Measurements from ENCODE around the gene ZNF594.

ZNF594 gene

DNA sequence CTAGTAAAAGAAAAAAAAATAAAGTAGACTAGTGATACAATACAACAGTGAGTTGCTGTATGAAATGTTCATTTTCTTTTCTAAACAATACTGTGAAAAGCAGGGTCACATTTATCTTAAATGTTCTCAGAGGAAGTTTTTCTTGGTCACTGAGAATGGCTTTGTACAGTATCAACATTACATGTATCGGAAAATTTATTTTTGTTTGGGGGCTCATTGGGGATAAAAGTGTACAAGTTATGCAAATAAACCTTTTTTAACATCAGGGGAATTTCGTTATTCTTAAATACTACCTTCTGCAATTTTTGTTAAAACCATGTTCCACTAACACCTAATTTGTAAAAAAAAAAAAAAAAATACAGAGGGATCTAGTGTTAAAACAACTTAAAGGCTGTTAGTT lies 8.7 kb upstream of the ZNF594 start:
- TF ChIP-seq, protein P1, sequence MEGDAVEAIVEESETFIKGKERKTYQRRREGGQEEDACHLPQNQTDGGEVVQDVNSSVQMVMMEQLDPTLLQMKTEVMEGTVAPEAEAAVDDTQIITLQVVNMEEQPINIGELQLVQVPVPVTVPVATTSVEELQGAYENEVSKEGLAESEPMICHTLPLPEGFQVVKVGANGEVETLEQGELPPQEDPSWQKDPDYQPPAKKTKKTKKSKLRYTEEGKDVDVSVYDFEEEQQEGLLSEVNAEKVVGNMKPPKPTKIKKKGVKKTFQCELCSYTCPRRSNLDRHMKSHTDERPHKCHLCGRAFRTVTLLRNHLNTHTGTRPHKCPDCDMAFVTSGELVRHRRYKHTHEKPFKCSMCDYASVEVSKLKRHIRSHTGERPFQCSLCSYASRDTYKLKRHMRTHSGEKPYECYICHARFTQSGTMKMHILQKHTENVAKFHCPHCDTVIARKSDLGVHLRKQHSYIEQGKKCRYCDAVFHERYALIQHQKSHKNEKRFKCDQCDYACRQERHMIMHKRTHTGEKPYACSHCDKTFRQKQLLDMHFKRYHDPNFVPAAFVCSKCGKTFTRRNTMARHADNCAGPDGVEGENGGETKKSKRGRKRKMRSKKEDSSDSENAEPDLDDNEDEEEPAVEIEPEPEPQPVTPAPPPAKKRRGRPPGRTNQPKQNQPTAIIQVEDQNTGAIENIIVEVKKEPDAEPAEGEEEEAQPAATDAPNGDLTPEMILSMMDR (conservative IDR thresholded peaks at IDR 0.05; ENCODE audit: low read depth): no peak
- ChIA-PET CTCF (interaction anchor here (0.5 to 0.7 kb wide), 2 partner anchors 74 to 82 kb away, joined by 3 to 5 read pairs; no protein-coding TSS in a partner anchor), POLR2A (ENCODE audit: low non-redundant PET) (no interaction called here)
- no peak overlapping the region for H3K27ac ChIP-seq
- no peak for DNase-seq (ENCODE audit: low spot score)

DNA sequence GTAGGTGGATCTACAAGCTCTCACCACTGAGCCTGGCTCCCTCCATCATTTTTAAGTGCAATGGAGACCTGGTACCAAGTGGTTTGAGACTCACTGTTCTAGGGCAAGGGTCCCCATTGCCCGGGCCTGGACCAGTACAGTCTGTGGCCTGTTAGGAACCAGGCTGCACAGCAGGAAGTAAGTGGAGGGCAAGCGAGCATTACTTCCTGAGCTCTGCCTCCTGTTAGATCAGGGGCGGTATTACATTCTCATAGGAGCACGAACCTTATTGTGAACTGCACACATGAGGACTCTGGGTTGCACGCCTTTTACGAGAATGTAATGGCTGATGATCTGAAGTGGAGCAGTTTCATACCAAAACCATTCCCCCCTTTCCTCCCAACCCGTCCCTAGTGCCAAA lies 6.8 kb upstream of the ZNF594 start:
- ChIA-PET POLR2A (ENCODE audit: low non-redundant PET) (no interaction called here), CTCF (no interaction called here)
- TF ChIP-seq, protein P1 (conservative IDR thresholded peaks at IDR 0.05; ENCODE audit: low read depth): no peak
- no peak overlapping the region for H3K27ac ChIP-seq
- DNase-seq (ENCODE audit: low spot score): no peak

DNA sequence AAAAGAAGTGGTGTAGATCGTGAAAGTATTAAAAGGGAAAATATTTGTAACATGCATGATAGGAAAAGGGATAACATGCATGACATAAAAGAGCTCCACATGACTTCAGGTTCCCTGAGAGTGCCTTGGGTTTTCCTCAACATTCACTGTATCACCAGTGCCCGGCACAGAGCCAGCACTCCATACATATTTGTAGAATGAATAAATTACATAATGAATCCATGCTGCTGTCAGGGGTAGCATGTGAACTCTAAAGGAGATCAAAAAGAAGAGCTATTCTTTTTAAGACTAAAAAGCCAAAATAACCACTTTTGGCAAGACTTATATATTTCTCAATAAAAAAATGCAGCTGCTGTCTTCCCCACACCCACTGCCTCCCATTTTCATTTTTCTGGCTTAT lies 2.7 kb upstream of the ZNF594 start:
- TF ChIP-seq, protein P1 (conservative IDR thresholded peaks at IDR 0.05; ENCODE audit: low read depth): no peak
- no peak for DNase-seq (ENCODE audit: low spot score)
- ChIA-PET POLR2A (ENCODE audit: low non-redundant PET) (interaction anchor here (0.6 to 1.0 kb wide), 2 partner anchors 18 to 140 kb away, joined by 3 to 5 read pairs; no protein-coding TSS in a partner anchor), CTCF (no interaction called here)
- no peak overlapping the region for H3K27ac ChIP-seq

DNA sequence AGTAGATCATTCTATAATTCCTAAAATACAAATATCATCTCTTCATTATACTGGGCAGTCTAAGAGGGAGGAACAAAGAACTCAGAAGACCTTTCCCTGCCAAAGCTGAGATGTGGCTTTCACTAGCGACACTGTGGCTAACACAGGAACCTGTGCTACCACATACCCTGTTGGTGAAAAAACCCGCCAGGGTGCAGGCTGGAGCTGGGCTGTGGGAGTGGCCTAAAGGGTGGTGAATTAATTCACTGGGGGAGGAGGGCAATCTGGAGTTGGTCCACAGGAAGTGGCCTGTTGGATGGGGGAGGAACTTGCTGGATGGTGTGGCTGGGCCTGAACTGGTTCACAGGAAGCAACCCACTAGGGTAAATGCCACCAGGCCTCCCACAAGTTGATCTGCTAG lies 7.4 kb downstream of the ZNF594 start:
- TF ChIP-seq, protein P1 (conservative IDR thresholded peaks at IDR 0.05; ENCODE audit: low read depth): no peak
- ChIA-PET POLR2A (ENCODE audit: low non-redundant PET) (no interaction called here), CTCF (no interaction called here)
- H3K27ac ChIP-seq: no peak overlapping the region
- no peak for DNase-seq (ENCODE audit: low spot score)

DNA sequence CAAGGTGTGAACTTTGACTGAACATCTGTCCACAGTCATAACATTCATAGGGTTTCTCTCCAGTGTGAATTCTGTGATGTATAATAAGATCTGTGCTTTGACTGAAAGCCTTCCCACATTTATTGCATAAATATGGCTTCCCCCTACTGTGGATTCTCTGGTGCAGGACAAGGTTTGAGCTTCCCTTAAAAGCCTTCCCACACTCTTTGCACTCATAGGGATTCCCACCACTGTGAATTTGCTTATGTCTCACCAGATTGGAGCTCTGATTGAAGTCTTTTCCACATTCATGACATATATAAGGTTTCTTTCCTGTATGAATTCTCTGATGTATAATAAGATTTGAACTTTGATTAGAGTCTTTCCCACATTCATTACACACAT lies 8.3 kb downstream of the ZNF594 start:
- ChIA-PET CTCF (interaction anchor here (0.6 kb wide), 1 partner anchor 97 kb away, joined by 3 read pairs; no protein-coding TSS in a partner anchor), POLR2A (ENCODE audit: low non-redundant PET) (no interaction called here)
- no peak for DNase-seq (ENCODE audit: low spot score)
- TF ChIP-seq, protein P1 (conservative IDR thresholded peaks at IDR 0.05; ENCODE audit: low read depth): no peak
- no peak overlapping the region for H3K27ac ChIP-seq

DNA sequence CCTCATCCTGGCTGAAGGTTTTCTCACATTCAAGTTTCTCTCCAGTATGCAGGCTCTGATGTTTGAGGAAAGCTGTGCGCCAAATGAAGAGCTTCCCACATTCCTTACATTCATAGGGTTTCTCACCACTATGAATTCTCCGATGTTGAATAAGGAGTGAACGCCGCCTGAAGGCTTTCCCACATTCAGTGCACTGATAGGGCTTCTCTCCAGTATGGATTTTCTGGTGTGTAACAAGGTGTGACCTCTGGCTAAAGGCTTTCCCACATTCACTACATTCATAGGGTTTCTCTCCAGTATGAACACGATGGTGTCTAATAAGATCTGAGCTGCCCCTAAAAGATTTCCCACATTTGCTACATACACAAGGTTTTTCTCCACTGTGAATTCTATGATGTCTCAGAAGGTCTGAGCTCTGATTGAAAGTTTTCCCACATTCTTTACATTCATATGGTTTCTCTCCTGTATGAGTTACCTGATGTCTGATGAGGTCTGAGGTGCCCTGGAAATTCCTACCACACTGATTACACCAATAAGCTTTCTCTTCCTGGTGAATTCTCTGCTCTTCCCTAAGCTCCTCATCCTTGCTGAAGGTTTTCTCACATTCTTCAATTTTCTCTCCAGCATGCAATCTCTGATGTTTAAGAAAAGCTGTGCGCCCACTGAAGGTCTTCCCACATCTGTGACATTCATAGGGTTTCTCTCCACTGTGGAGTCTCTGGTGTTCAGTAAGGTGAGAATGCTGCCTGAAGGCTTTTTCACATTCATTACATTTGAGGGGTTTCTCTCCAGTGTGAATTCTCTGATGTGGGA lies 8.9 kb downstream of the ZNF594 start:
- ChIA-PET CTCF (no interaction called here), POLR2A (ENCODE audit: low non-redundant PET) (no interaction called here)
- DNase-seq (ENCODE audit: low spot score): no peak
- TF ChIP-seq, protein P1 (conservative IDR thresholded peaks at IDR 0.05; ENCODE audit: low read depth): no peak
- no peak overlapping the region for H3K27ac ChIP-seq

Measured in RWPE1 (cell line).